Measurements from ENCODE around the gene AMBP. TPM values are rescaled to one million over a fixed set of nuclear protein-coding genes. Genes with fewer than 3 reads are reported as not detected.

Gene AMBP
- total RNA-seq, 1 donor from 2014 or later, result 0.82 TPM

- FAIRE-seq (no peak), DNase-seq (ENCODE audit: low spot score in 2 of 2) (no peak)
Measured at GRCh38 chr9:114035845-114036801, 42.0 kb downstream of the AMBP start.

- no peak for DNase-seq (ENCODE audit: low spot score in 2 of 2)
- no peak for FAIRE-seq
Measured at GRCh38 chr9:114035221-114035844, 42.8 kb downstream of the AMBP start.

GRCh38 chr9:114034661-114035062 is 43.4 kb downstream of the AMBP start:
- DNase-seq (ENCODE audit: low spot score in 2 of 2) (no peak), FAIRE-seq (no peak)

GRCh38 chr9:114034196-114034595 is 43.9 kb downstream of the AMBP start:
- DNase-seq (ENCODE audit: low spot score in 2 of 2) (no peak), FAIRE-seq (no peak)

GRCh38 chr9:114033397-114034103 is 44.5 kb downstream of the AMBP start:
- DNase-seq (ENCODE audit: low spot score in 2 of 2) (peak in 1 of 2 donors; percentile 50), FAIRE-seq (no peak)

- DNase-seq (ENCODE audit: low spot score in 2 of 2) (no peak), FAIRE-seq (no peak)
Measured at GRCh38 chr9:114031948-114032840, 45.9 kb downstream of the AMBP start.

- no peak for FAIRE-seq
Measured at GRCh38 chr9:114031037-114031630, 47.0 kb downstream of the AMBP start.

GRCh38 chr9:114030364-114030763 is 47.7 kb downstream of the AMBP start:
- FAIRE-seq (no peak), DNase-seq (ENCODE audit: low spot score in 2 of 2) (no peak)

More at GRCh38 chr9:114031037-114031630, 47.0 kb downstream of the AMBP start:
- no peak for DNase-seq (ENCODE audit: low spot score in 2 of 2)

GRCh38 chr9:114029311-114030170 is 48.6 kb downstream of the AMBP start:
- FAIRE-seq (no peak), DNase-seq (ENCODE audit: low spot score in 2 of 2) (no peak)

- FAIRE-seq, result no peak
- DNase-seq (ENCODE audit: low spot score in 2 of 2), result no peak
Measured at GRCh38 chr9:114028646-114029045, 49.5 kb downstream of the AMBP start.

GRCh38 chr9:114027863-114028465 is 50.1 kb downstream of the AMBP start:
- DNase-seq (ENCODE audit: low spot score in 2 of 2), result no peak
- no peak for FAIRE-seq

- DNase-seq (ENCODE audit: low spot score in 2 of 2), result no peak
- FAIRE-seq, result no peak
Measured at GRCh38 chr9:114027159-114027862, 50.8 kb downstream of the AMBP start.

GRCh38 chr9:114026335-114026734 is 51.8 kb downstream of the AMBP start:
- no peak for FAIRE-seq

GRCh38 chr9:114025760-114026159 is 52.3 kb downstream of the AMBP start:
- no peak for DNase-seq (ENCODE audit: low spot score in 2 of 2)
- no peak for FAIRE-seq

More at GRCh38 chr9:114026335-114026734, 51.8 kb downstream of the AMBP start:
- DNase-seq (ENCODE audit: low spot score in 2 of 2), result no peak

GRCh38 chr9:114025196-114025753 is 52.8 kb downstream of the AMBP start:
- FAIRE-seq (no peak), DNase-seq (ENCODE audit: low spot score in 2 of 2) (no peak)

- FAIRE-seq (peak; percentile 30), DNase-seq (ENCODE audit: low spot score in 2 of 2) (no peak)
Measured at GRCh38 chr9:114023961-114024360, 54.1 kb downstream of the AMBP start.

GRCh38 chr9:114021578-114021977 is 56.5 kb downstream of the AMBP start:
- DNase-seq (ENCODE audit: low spot score in 2 of 2) (no peak), FAIRE-seq (no peak)
